Measurements from ENCODE around the gene SMIM7.
"Not testable (repeated sequence)": the region's sequence is repeated elsewhere in the genome, so short reads cannot be mapped to it uniquely, and the experiment has no call there.

The SMIM7 gene

GRCh38 chr19:16659832-16660708 lies at the start of gene SMIM7:
SMIM7 (minus strand) TSS chr19:16660144; CDS start chr19:16660110, 34 bp downstream.
- DNase-seq, result peak; percentile 97
- in situ Hi-C loops (cut with HindIII; ENCODE audit: low pct_ligation_motif_present, low pct_unique_long_range_greater_than_20kb, low sequenced_read_pairs), result no loop called here

GRCh38 chr19:16703677-16704076 lies 43.7 kb upstream of the SMIM7 start:
- in situ Hi-C loops (cut with HindIII; ENCODE audit: low pct_ligation_motif_present, low pct_unique_long_range_greater_than_20kb, low sequenced_read_pairs), result no loop called here
- DNase-seq, result no peak

GRCh38 chr19:16702123-16702522 lies 42.2 kb upstream of the SMIM7 start:
- no peak for DNase-seq
- in situ Hi-C loops (cut with HindIII; ENCODE audit: low pct_ligation_motif_present, low pct_unique_long_range_greater_than_20kb, low sequenced_read_pairs), result no loop called here

- in situ Hi-C loops (cut with HindIII; ENCODE audit: low pct_ligation_motif_present, low pct_unique_long_range_greater_than_20kb, low sequenced_read_pairs), result no loop called here
- DNase-seq, result no peak
Measured at GRCh38 chr19:16698914-16699313, 39.0 kb upstream of the SMIM7 start.

GRCh38 chr19:16688084-16688483 lies 28.1 kb upstream of the SMIM7 start:
- in situ Hi-C loops (cut with HindIII; ENCODE audit: low pct_ligation_motif_present, low pct_unique_long_range_greater_than_20kb, low sequenced_read_pairs), result no loop called here
- DNase-seq, result no peak

GRCh38 chr19:16684216-16684615 lies 24.3 kb upstream of the SMIM7 start:
- in situ Hi-C loops (cut with HindIII; ENCODE audit: low pct_ligation_motif_present, low pct_unique_long_range_greater_than_20kb, low sequenced_read_pairs), result no loop called here

GRCh38 chr19:16682539-16682938 lies 22.6 kb upstream of the SMIM7 start:
- in situ Hi-C loops (cut with HindIII; ENCODE audit: low pct_ligation_motif_present, low pct_unique_long_range_greater_than_20kb, low sequenced_read_pairs), result no loop called here
- no peak for DNase-seq

More at GRCh38 chr19:16684216-16684615, 24.3 kb upstream of the SMIM7 start:
- no peak for DNase-seq

- no peak for DNase-seq
- in situ Hi-C loops (cut with HindIII; ENCODE audit: low pct_ligation_motif_present, low pct_unique_long_range_greater_than_20kb, low sequenced_read_pairs), result no loop called here
Measured at GRCh38 chr19:16679811-16680210, 19.9 kb upstream of the SMIM7 start.

- DNase-seq, result no peak
- in situ Hi-C loops (cut with HindIII; ENCODE audit: low pct_ligation_motif_present, low pct_unique_long_range_greater_than_20kb, low sequenced_read_pairs), result no loop called here
Measured at GRCh38 chr19:16678498-16678897, 18.6 kb upstream of the SMIM7 start.

- no peak for DNase-seq
- in situ Hi-C loops (cut with HindIII; ENCODE audit: low pct_ligation_motif_present, low pct_unique_long_range_greater_than_20kb, low sequenced_read_pairs), result no loop called here
Measured at GRCh38 chr19:16677055-16677454, 17.1 kb upstream of the SMIM7 start.

GRCh38 chr19:16676101-16676798 lies 16.3 kb upstream of the SMIM7 start:
- in situ Hi-C loops (cut with HindIII; ENCODE audit: low pct_ligation_motif_present, low pct_unique_long_range_greater_than_20kb, low sequenced_read_pairs), result no loop called here
- DNase-seq, result no peak

GRCh38 chr19:16673839-16674238 lies 13.9 kb upstream of the SMIM7 start:
- in situ Hi-C loops (cut with HindIII; ENCODE audit: low pct_ligation_motif_present, low pct_unique_long_range_greater_than_20kb, low sequenced_read_pairs); DNase-seq: not testable (repeated sequence)

GRCh38 chr19:16673231-16673630 lies 13.3 kb upstream of the SMIM7 start:
- DNase-seq, result no peak
- in situ Hi-C loops (cut with HindIII; ENCODE audit: low pct_ligation_motif_present, low pct_unique_long_range_greater_than_20kb, low sequenced_read_pairs), result no loop called here

- DNase-seq, result no peak
- in situ Hi-C loops (cut with HindIII; ENCODE audit: low pct_ligation_motif_present, low pct_unique_long_range_greater_than_20kb, low sequenced_read_pairs), result no loop called here
Measured at GRCh38 chr19:16671652-16672274, 11.8 kb upstream of the SMIM7 start.

- in situ Hi-C loops (cut with HindIII; ENCODE audit: low pct_ligation_motif_present, low pct_unique_long_range_greater_than_20kb, low sequenced_read_pairs), result no loop called here
- DNase-seq, result no peak
Measured at GRCh38 chr19:16670291-16670690, 10.3 kb upstream of the SMIM7 start.

- DNase-seq; in situ Hi-C loops (cut with HindIII; ENCODE audit: low pct_ligation_motif_present, low pct_unique_long_range_greater_than_20kb, low sequenced_read_pairs): not testable (repeated sequence)
Measured at GRCh38 chr19:16668702-16669101, 8.8 kb upstream of the SMIM7 start.

GRCh38 chr19:16668176-16668575 lies 8.2 kb upstream of the SMIM7 start:
- no peak for DNase-seq
- in situ Hi-C loops (cut with HindIII; ENCODE audit: low pct_ligation_motif_present, low pct_unique_long_range_greater_than_20kb, low sequenced_read_pairs), result no loop called here

- in situ Hi-C loops (cut with HindIII; ENCODE audit: low pct_ligation_motif_present, low pct_unique_long_range_greater_than_20kb, low sequenced_read_pairs), result no loop called here
- DNase-seq, result no peak
Measured at GRCh38 chr19:16661480-16662034, 1.6 kb upstream of the SMIM7 start.

Data from ACHN (cell line).